Spinal cord (tissue), 10 donors: ENCODE measurements around the gene MTERF4. TPM values are rescaled to one million over a fixed set of nuclear protein-coding genes. Genes with fewer than 3 reads are reported as not detected.

Experiments
- DNase-seq, 6 donors: peaks; one replicate each; pipeline versions ENCODE4 v3.0.0 to v3.0.0-alpha.2; 2013 to 2015; ENCODE audit warnings: low spot score in 6 of 6, low read depth in 4 of 6
- H3K27ac ChIP-seq: one replicate; pipeline ENCODE4 v1.5.1; 2013; ENCODE audit warnings: low read depth, low read length, control low read depth
- H3K27me3 ChIP-seq: one replicate; pipeline ENCODE4 v1.6.1; 2013; ENCODE audit warnings: low read length; ENCODE audit not compliant: control insufficient read depth, insufficient read depth
- H3K36me3 ChIP-seq: one replicate; pipeline ENCODE4 v1.6.1; 2013; ENCODE audit warnings: low read length; ENCODE audit not compliant: control insufficient read depth, insufficient read depth
- H3K4me1 ChIP-seq: one replicate; pipeline ENCODE4 v1.6.1; 2013; ENCODE audit warnings: low read length; ENCODE audit not compliant: control insufficient read depth, insufficient read depth
- H3K4me3 ChIP-seq: one replicate; pipeline ENCODE4 v1.5.1; 2013; ENCODE audit warnings: low read depth, low read length, control low read depth
- H3K9me3 ChIP-seq: one replicate; pipeline ENCODE4 v1.6.1; 2013; ENCODE audit warnings: low read length; ENCODE audit not compliant: control insufficient read depth, insufficient read depth
- WGBS: methylation state at CpG from one replicate; pipeline ENCODE4 v1.1.5; 2013; ENCODE audit warnings: missing lambda C conversion rate; ENCODE audit not compliant: insufficient coverage; 5-methylcytosine and 5-hydroxymethylcytosine counted together
- polyA plus RNA-seq, 2 donors: library from polyadenylated mRNA; unstranded; fragments of 120-200 nt; gene quantifications; one replicate each; pipeline ENCODE4 v1.2.1, GENCODE V29; 2013; ENCODE audit not compliant: insufficient read length in 2 of 2
- total RNA-seq, 2 donors: library from RNA; depleted of rRNA in 1 of 2; stranded (reverse); fragments of 120-200 nt in 1 of 2; fragments of >200 nt in 1 of 2; gene quantifications; one replicate each; pipeline versions ENCODE4 v1.2.3 to v1.2.4, GENCODE V29; 2013 to 2014
- donor health status: healthy.

The MTERF4 gene
- total and polyA plus RNA-seq, 4 donors, result 41.8 to 68.2 (median 51.5) TPM

DNA sequence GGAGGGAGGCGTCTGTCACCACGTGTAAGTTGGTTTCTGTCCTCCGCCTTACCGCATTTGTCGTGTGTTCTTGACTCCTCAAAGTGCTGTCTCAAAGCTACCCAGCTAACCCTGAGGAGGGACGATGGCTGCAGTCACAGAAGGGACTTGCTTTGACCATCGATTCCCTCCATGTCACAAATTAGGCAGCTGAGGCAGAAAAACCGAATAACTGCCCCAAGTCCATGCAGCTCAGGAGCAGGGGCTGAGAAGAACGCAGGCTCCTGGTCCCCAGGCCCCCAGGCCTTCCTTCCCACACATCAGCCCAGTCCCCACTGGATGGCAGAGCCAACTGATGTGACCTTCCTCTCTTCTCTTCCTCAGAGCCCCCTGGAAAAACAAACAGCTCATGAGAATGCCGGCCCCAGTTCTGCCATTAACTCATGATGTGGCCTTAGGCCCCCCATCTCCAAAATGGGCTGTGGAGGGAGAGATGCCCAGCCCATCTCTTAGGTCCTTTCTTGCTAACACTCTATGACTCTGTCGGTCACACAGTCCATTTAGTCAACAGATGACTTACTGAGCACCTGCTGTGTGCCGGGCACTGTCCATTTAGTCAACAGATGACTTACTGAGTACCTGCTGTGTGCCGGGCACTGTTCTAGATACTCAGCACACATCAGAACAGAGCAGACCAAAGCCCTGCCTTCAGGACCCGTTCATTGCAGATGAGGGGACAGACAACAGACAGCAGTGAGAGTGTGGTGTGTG is 19.6 kb downstream of the MTERF4 start:
- no peaks in the 10 kb centered on the region for H3K4me1 ChIP-seq
- peaks cover 1% of the 10 kb centered on the region for H3K9me3 ChIP-seq
- no peaks in the 10 kb centered on the region for H3K27me3 ChIP-seq
- DNase-seq, result no peak
- WGBS, result 79% methylated on average over 14 of the region's 14 CpGs
- H3K27ac ChIP-seq, result no peak overlapping the region
- peaks cover 22% of the 10 kb centered on the region for H3K36me3 ChIP-seq
- H3K4me3 ChIP-seq, result no peak overlapping the region

DNA sequence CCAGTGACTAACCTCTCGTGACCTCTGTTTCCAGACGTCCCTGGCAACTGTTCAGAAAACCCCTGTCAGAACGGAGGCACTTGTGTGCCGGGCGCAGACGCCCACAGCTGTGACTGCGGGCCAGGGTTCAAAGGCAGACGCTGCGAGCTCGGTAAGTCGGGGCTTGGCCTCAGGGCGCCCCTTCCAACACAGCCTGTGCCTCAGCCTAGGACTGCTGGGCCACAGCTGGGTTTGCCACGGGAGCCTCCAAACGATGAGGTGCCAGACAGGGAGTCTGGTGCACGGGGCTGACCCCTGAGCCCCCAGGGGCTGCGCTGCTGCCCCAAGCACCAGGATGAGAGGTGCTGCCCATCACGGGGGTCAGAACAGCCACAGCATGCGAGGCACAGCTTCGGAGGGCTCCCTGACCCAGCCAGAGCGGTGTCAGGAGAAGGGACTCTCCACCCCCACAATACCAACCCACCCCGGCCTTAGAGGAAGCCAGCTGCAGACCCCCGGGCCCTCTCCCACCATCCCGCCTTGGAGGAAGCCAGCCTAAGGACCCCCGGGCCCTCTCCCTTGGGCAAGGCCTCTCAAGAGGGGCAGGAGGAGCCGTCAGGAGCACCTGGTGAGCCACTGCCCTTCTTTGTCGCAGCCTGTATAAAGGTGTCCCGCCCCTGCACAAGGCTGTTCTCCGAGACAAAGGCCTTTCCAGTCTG is 20.3 kb downstream of the MTERF4 start:
- Histone ChIP-seq H3K36me3 (peaks cover 17% of the 10 kb centered on the region), H3K27me3 (no peaks in the 10 kb centered on the region), H3K9me3 (peaks cover 1% of the 10 kb centered on the region), H3K4me1 (no peaks in the 10 kb centered on the region), H3K27ac (no peak overlapping the region), H3K4me3 (no peak overlapping the region)
- no peak for DNase-seq
- 73% methylated on average over 27 of the region's 28 CpGs for WGBS

DNA sequence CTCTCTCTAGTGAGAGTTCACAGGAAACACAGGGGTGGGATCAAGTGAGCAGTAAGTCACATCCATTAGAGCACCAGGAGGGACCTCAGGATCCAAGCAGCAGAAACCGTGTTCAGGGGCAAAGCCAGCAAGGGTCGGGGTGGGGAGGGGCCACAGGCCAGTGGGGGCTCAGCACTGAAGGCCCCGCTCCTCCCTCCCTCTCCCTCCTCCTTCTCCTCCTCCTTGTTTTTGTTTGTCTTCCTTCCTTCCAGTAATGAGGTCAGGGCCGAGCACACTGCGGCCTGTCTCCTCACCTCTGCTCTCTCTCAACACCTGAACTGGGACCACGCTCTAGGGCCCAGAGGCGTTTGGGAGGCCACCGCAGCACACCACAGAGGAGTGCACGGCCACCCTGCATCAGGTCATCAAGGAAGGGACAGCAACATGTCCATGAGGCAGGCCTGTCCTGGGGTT is 20.9 kb downstream of the MTERF4 start:
- Histone ChIP-seq H3K4me1 (no peaks in the 10 kb centered on the region), H3K27ac (no peak overlapping the region), H3K4me3 (no peak overlapping the region), H3K27me3 (no peaks in the 10 kb centered on the region), H3K36me3 (peaks cover 15% of the 10 kb centered on the region), H3K9me3 (peaks cover 1% of the 10 kb centered on the region)
- no peak for DNase-seq
- 56% methylated on average over 9 of the region's 9 CpGs for WGBS

DNA sequence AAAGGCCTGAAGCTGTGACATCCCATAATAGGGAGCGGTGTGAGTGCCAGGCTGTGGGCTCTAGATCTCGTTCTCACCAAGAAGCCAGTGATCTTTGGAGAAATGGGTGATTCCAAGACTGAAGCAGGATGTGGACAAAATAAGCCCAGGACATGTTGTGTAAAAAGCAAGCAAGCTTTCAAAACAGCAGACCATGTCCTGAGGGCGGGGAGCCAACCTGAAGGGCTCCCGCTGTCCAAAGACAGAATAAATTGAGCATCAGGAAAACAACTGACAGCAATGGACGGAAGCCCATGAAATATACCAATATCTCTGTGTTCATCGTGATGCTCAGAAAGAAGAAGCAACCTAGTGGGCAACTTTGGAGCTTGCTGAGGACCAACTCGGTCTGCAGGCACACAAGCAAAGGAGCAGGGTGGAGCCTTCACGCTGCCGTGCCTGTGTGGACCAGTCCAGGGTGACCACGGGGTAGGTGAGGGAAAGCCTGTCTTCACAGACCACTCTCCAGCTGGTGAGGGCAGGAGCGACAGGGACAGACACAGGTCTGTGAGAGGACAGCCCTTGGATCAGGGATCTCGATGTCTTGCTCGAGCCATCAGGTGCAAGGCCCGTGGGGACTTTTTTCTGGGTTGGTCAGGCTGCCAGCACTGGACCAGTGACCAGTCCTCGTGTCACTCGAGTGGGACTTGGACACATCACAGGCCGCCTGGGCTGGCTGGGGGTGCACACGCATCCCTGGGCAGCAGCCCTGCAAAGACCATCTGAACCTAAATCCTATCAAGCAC is 21.5 kb downstream of the MTERF4 start:
- 86% methylated on average over 18 of the region's 18 CpGs for WGBS

DNA sequence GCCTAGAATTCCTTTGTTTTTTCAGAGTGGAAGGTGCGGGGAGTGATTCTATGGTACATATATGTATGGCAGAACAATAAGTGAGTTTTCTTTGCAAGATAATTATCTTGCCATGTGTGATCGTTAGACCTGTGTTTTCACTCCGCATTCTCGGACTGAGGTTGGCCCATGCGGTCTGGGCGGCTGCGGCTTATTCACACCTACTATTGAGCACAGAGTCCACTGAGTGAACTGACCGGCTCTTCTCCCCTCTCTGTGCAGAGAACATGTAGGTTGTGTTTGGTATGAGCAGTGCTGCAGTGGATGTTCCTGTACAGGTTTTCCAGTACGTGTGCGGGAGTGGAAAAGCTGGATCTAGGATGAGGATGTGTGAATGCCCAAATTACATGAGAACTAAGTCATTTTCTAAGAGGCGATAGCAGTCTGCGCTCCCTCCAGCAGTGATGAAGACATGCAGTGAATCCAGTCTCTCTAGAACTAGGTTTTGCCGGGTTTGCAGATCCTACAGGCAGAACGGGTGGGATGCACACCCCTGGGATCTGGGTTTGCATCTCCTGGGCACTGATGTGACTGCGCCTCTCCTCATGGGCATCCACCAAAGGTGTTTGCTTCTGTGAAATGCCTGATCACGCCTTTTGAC is 27.1 kb downstream of the MTERF4 start:
- Histone ChIP-seq H3K9me3 (no peaks in the 10 kb centered on the region), H3K27ac (no peak overlapping the region), H3K4me3 (no peak overlapping the region), H3K4me1 (no peaks in the 10 kb centered on the region), H3K27me3 (no peaks in the 10 kb centered on the region), H3K36me3 (peaks cover 18% of the 10 kb centered on the region)
- 94% methylated on average over 15 of the region's 16 CpGs for whole genome bisulfite sequencing
- DNase-seq, result no peak

More for the DNA sequence above, 21.5 kb downstream of the MTERF4 start:
- Histone ChIP-seq H3K9me3 (peaks cover 1% of the 10 kb centered on the region), H3K27me3 (no peaks in the 10 kb centered on the region), H3K4me3 (no peak overlapping the region), H3K4me1 (no peaks in the 10 kb centered on the region), H3K27ac (no peak overlapping the region), H3K36me3 (peaks cover 15% of the 10 kb centered on the region)
- DNase-seq, result no peak

DNA sequence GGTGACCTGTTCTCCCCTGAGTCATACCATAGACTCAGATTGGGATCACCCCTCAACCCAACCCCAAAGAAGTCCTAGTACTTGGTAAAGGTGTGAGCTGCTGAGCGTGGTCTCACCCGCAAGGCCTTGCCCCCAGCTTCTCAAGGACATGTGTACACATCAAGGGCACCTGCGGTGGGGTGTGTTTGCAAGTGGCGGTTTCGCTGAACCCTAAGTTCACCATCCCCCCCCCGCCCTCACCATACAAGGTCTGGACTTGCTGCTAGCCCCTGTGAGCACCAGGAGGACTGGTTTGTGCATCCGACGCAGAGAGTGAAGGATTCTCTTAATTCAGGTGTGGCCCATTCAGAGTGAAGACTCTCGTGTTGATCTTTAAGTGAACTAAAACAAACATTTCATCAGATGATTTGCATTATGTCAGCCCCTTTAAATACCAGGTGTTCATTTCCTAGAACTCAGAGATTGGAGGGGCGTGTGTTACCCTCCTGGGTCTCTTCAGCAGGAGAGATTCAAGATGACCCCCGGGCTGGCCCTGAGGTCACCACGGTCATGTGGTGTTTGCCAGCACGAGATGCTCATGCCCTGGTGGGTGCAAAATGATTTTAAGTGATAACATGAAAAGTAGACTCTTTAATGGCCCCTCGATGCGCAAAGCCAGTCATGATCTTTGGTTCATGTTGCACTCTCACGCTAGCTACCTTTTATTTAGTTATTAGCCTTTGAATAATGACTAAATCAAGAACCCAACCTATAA is 27.8 kb downstream of the MTERF4 start:
- no peak for DNase-seq
- Histone ChIP-seq H3K36me3 (peaks cover 18% of the 10 kb centered on the region), H3K9me3 (no peaks in the 10 kb centered on the region), H3K4me3 (no peak overlapping the region), H3K27ac (no peak overlapping the region), H3K4me1 (no peaks in the 10 kb centered on the region), H3K27me3 (no peaks in the 10 kb centered on the region)
- 90% methylated on average over 8 of the region's 16 CpGs for WGBS

DNA sequence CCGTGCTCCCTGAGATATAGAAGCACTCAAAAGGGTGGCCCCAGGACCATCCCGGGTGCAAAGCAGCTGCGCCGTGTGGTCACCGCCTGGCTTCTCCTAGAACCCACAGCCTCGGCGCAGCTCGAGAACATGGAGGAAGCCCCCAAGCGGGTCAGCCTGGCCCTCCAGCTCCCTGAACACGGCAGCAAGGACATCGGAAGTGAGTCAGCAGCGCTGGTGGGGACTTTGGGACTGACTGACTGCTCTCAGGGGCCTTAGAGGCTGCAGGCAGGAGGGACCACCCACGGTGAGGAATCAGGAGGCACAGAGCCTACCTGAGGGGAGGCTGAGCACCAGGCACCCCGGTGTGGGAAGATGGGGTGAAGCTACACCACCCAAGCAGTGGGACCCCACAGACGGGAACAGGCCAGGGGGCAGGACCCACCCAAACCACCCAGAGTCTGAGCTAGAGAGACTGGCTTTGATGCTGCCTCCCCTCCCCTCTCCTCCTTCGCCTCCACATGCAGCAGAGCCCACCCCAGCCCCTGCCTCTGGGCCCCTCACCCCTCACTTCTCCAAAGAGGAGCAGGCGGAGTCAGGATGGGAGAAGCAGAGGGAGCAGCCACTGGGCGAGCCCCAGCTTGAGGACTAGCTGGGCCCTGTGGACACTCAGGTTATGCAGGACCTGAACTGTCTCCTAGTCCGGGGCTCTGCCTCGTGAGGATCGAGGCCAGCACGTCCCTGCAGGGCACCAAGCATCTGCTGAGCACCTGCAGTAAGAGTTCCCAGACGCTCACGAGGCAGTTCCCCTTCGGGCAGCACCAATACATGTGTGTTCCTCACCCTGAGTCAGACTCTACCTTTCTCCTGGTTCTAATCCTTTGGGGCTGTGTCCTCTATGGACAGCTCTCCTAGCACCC is 28.7 kb downstream of the MTERF4 start:
- no peaks in the 10 kb centered on the region for H3K4me1 ChIP-seq
- no peak for DNase-seq
- no peaks in the 10 kb centered on the region for H3K27me3 ChIP-seq
- 70% methylated on average over 24 of the region's 25 CpGs for WGBS
- H3K36me3 ChIP-seq, result peaks cover 18% of the 10 kb centered on the region
- H3K4me3 ChIP-seq, result no peak overlapping the region
- H3K9me3 ChIP-seq, result no peaks in the 10 kb centered on the region
- H3K27ac ChIP-seq, result no peak overlapping the region

DNA sequence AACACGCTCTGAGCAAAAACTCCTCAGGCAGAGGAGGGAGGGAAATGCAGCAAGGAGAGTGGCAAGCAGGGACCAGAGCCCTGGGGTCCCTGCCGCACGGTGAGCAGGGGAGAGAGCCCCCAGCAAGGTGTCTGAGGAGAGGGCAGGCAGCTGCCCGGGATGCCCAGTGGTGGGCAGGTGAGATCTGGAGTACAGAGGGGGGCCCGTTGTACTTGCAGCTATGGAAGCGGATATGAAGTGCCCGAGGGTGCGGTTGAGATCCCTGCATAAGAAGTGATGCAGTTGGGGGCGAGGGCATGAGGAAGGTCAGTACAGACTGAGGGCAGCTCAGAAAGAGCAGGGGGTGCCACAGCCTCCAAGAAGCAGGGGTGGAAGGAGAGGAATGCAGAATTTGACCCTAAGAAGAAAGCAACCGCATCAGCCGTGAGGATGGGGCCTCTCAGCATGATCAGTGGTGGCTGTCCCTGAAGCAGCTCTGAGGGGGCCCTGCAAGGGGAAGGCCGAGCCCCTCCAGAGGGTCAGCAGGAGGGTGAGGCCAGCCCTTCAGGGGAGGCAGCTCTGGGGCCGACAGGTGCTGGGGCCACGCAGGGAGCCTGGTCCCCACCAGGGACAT is 29.4 kb downstream of the MTERF4 start:
- Histone ChIP-seq H3K27ac (no peak overlapping the region), H3K27me3 (no peaks in the 10 kb centered on the region), H3K4me1 (no peaks in the 10 kb centered on the region), H3K9me3 (no peaks in the 10 kb centered on the region), H3K4me3 (no peak overlapping the region), H3K36me3 (peaks cover 18% of the 10 kb centered on the region)
- DNase-seq, result no peak
- 67% methylated on average over 14 of the region's 14 CpGs for WGBS
